ENCODE data around the gene ADAMTS8. TPM values are rescaled to one million over a fixed set of nuclear protein-coding genes. Genes with fewer than 3 reads are reported as not detected.
A peak's percentile ranks its signal among the peaks of the same experiment; 100 is the strongest.

ADAMTS8 gene
- total RNA-seq, 1 experiment from 2014 or later, result 0.07 TPM

- ATAC-seq (no peak), DNase-seq (ENCODE audit: low read depth, low spot score) (no peak)
- peaks cover 0 to under 1% of the 10 kb centered on the region in 2 experiments; a peak in 1 of 4 replicates for H3K4me1 ChIP-seq (ENCODE audit: control insufficient read depth in 1 of 2, insufficient read depth in 2 of 2, low read length in 2 of 2)
- H4K20me1 ChIP-seq (ENCODE audit: insufficient read depth), result no peaks in the 10 kb centered on the region
- no peaks in the 10 kb centered on the region for H3K79me2 ChIP-seq (ENCODE audit: insufficient read depth, low read length)
- CTCF ChIA-PET, result no interaction called here
- intact Hi-C loops (cut with micrococcal nuclease), result no loop called here
- RAD21 ChIA-PET (ENCODE audit: low non-redundant PET in 1 of 2, low total read pairs in 2 of 2, uncharacterized antibody in 2 of 2, unreplicated experiment in 2 of 2), result no interaction called here
- H2AFZ ChIP-seq (ENCODE audit: low read depth, low read length, poor library complexity, severe bottlenecking), result no peak overlapping the region
- no peaks in the 10 kb centered on the region for H3K36me3 ChIP-seq (ENCODE audit: control insufficient read depth in 1 of 2, insufficient read depth in 2 of 2, low read length in 2 of 2)
- BruUV-seq (replicated peaks), result no TSS peak
- H3K4me3 ChIP-seq (replicated peaks in 1 of 2; ENCODE audit: low read depth in 1 of 2, low read length in 2 of 2), result no peak overlapping the region
- POLR2A ChIA-PET, result no interaction called here
- no peak overlapping the region for H3K4me2 ChIP-seq (ENCODE audit: low read length)
- H3K27ac ChIP-seq (ENCODE audit: low read depth, low read length), result no peak overlapping the region
- H3K27me3 ChIP-seq (ENCODE audit: insufficient read depth, low read length), result peaks cover 38% of the 10 kb centered on the region
- H3K9ac ChIP-seq (ENCODE audit: low read length), result no peak overlapping the region
- TF ChIP-seq RAD21 (IDR thresholded peaks at IDR 0.05; ENCODE audit: low read depth) (peak; percentile 30), REST (IDR thresholded peaks at IDR 0.05; ENCODE audit: low read depth) (no peak)
- no peaks in the 10 kb centered on the region for H3K9me2 ChIP-seq (ENCODE audit: insufficient read depth)
- H3K9me3 ChIP-seq (ENCODE audit: control insufficient read depth in 1 of 2, insufficient read depth in 1 of 2, low read depth in 1 of 2, low read length in 2 of 2), result no peaks in the 10 kb centered on the region
Measured at GRCh38 chr11:130429120-130429681, 792 bp upstream of the ADAMTS8 start.

DNA sequence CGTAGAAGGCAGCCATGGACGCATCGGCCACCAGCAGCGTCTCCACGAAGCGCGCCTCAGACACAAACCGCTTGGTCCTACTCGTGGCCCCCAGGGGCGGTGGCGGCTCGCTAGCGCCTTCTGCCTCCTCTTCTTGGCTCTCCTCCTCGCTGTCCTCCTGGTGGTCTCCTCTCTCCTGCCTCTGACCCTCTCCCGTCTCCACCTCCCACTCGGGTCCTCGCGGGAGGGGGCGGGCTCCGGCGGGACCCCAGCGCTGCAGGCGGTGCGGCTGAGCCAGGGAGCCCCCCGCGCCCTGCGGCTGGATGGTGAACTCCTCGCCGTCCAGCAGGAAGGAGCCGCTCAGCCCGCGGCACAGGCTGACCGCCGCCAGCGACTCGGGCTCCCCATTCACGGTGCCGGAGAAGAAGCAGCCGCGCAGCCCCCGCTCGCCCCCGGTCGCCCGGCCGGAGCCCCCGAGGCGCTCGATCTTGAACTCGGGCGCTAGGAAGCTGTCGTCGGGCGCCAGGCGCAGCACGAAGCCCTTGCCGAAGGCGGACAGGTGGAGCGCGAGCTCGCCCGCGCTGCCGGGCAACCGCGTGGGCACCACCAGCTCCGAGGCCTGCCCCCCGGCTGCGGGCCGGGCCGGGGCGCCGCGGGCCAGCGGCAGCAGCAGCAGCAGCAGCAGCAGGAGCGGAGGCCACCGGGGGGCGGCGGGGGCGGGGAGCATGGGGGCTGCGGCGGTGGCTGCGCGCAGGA, 661 bp downstream of the ADAMTS8 start:
- intact Hi-C loops (cut with micrococcal nuclease), result no loop called here

More for the DNA sequence above, 661 bp downstream of the ADAMTS8 start:
- no TSS peak for BruUV-seq (replicated peaks)
- Histone ChIP-seq H3K79me2 (ENCODE audit: insufficient read depth, low read length) (no peaks in the 10 kb centered on the region), H3K9me2 (ENCODE audit: insufficient read depth) (no peaks in the 10 kb centered on the region), H3K4me3 (replicated peaks in 1 of 2; ENCODE audit: low read depth in 1 of 2, low read length in 2 of 2) (no peak overlapping the region), H4K20me1 (ENCODE audit: insufficient read depth) (no peaks in the 10 kb centered on the region), H3K9ac (ENCODE audit: low read length) (no peak overlapping the region), H3K4me1 (ENCODE audit: control insufficient read depth in 1 of 2, insufficient read depth in 2 of 2, low read length in 2 of 2) (no peaks in the 10 kb centered on the region), H3K36me3 (ENCODE audit: control insufficient read depth in 1 of 2, insufficient read depth in 2 of 2, low read length in 2 of 2) (no peaks in the 10 kb centered on the region), H2AFZ (ENCODE audit: low read depth, low read length, poor library complexity, severe bottlenecking) (no peak overlapping the region), H3K4me2 (ENCODE audit: low read length) (no peak overlapping the region), H3K9me3 (ENCODE audit: control insufficient read depth in 1 of 2, insufficient read depth in 1 of 2, low read depth in 1 of 2, low read length in 2 of 2) (no peaks in the 10 kb centered on the region), H3K27ac (ENCODE audit: low read depth, low read length) (no peak overlapping the region), H3K27me3 (ENCODE audit: insufficient read depth, low read length) (peaks cover 51% of the 10 kb centered on the region)
- ChIA-PET POLR2A (no interaction called here), RAD21 (ENCODE audit: low non-redundant PET in 1 of 2, low total read pairs in 2 of 2, uncharacterized antibody in 2 of 2, unreplicated experiment in 2 of 2) (no interaction called here), CTCF (no interaction called here)
- TF ChIP-seq JUND (IDR thresholded peaks at IDR 0.05), result no peak
- no peak for TF ChIP-seq CBX3 (IDR thresholded peaks at IDR 0.05; ENCODE audit: low read depth)
- TF ChIP-seq POLR2A (IDR thresholded peaks at IDR 0.05; ENCODE audit: borderline replicate concordance, extremely low read depth, insufficient read depth, insufficient read length), result no peak
- no peak for DNase-seq (ENCODE audit: low read depth, low spot score)
- no peak for ATAC-seq

Measured in HCT116 (cell line).